H9 (cell line): ENCODE results near the gene PRDX2. TPM values are rescaled to one million over a fixed set of nuclear protein-coding genes. Genes with fewer than 3 reads are reported as not detected.

Source experiments
- DNase-seq: peaks from one replicate; pipeline ENCODE4 v3.0.0-alpha.2; 2017
- H2AFZ ChIP-seq: one replicate; pipeline ENCODE4 v1.6.1; 2013; ENCODE audit warnings: mild to moderate bottlenecking, low read length, control low read depth, moderate library complexity
- H2AK5ac ChIP-seq: 2 replicates; pipeline ENCODE4 v1.6.1; 2013; ENCODE audit warnings: low read length, control low read depth, mixed read lengths; ENCODE audit not compliant: insufficient read length
- H2BK120ac ChIP-seq: one replicate; pipeline ENCODE4 v1.6.1; 2013; ENCODE audit warnings: low read depth, mild to moderate bottlenecking, low read length, control low read depth, inconsistent platforms; ENCODE audit not compliant: poor library complexity, severe bottlenecking
- H2BK12ac ChIP-seq: 2 replicates; pipeline ENCODE4 v1.6.1; 2013; ENCODE audit warnings: low read length, control low read depth, mixed read lengths, low read depth; ENCODE audit not compliant: insufficient read length
- H2BK15ac ChIP-seq: 2 replicates; pipeline ENCODE4 v1.6.1; 2013; ENCODE audit warnings: low read depth, low read length, control low read depth
- H2BK20ac ChIP-seq: one replicate; pipeline ENCODE4 v1.6.1; 2013; ENCODE audit warnings: low read depth, mild to moderate bottlenecking, low read length, control low read depth, inconsistent platforms; ENCODE audit not compliant: poor library complexity, severe bottlenecking
- H2BK5ac ChIP-seq: 2 replicates; pipeline ENCODE4 v1.6.1; 2013; ENCODE audit warnings: low read length, control low read depth, mixed read lengths; ENCODE audit not compliant: insufficient read length
- H3K14ac ChIP-seq: 2 replicates; pipeline ENCODE4 v1.6.1; 2013; ENCODE audit warnings: low read length, control low read depth; ENCODE audit not compliant: insufficient read depth
- H3K18ac ChIP-seq: 2 replicates; pipeline ENCODE4 v1.6.1; 2013; ENCODE audit warnings: low read depth, mild to moderate bottlenecking, mixed read lengths, low read length, control low read depth; ENCODE audit not compliant: insufficient read length
- H3K23ac ChIP-seq: 2 replicates; pipeline ENCODE4 v1.6.1; 2013; ENCODE audit warnings: low read length, control low read depth, mixed read lengths, low read depth; ENCODE audit not compliant: insufficient read length
- H3K23me2 ChIP-seq: 2 replicates; pipeline ENCODE4 v1.6.1; 2013; ENCODE audit warnings: low read depth, mild to moderate bottlenecking, mixed read lengths, low read length, control low read depth; ENCODE audit not compliant: insufficient read length, poor library complexity, severe bottlenecking
- H3K27ac ChIP-seq: 2 replicates; pipeline ENCODE4 v1.5.1; 2013; ENCODE audit warnings: low read length, control low read depth, mixed read lengths, low read depth; ENCODE audit not compliant: insufficient read length
- H3K27me3 ChIP-seq: 2 replicates; pipeline ENCODE4 v1.6.1; 2013; ENCODE audit warnings: low read length, control low read depth, inconsistent platforms; ENCODE audit not compliant: insufficient read depth
- H3K4ac ChIP-seq: 2 replicates; pipeline ENCODE4 v1.6.1; 2013; ENCODE audit warnings: low read depth, mild to moderate bottlenecking, control low read depth, inconsistent platforms, low read length, moderate library complexity
- H3K4me1 ChIP-seq: 2 replicates; pipeline ENCODE4 v1.6.1; 2013; ENCODE audit warnings: low read length, control low read depth, inconsistent platforms; ENCODE audit not compliant: insufficient read depth
- H3K4me2 ChIP-seq: 2 replicates; pipeline ENCODE4 v1.6.1; 2013; ENCODE audit warnings: low read length, control low read depth, mixed read lengths; ENCODE audit not compliant: insufficient read length, insufficient read depth
- H3K56ac ChIP-seq: 2 replicates; pipeline ENCODE4 v1.6.1; 2013; ENCODE audit warnings: low read depth, mild to moderate bottlenecking, mixed read lengths, low read length, control low read depth; ENCODE audit not compliant: insufficient read length
- H3K79me1 ChIP-seq: 2 replicates; pipeline ENCODE4 v1.6.1; 2013; ENCODE audit warnings: low read depth, mild to moderate bottlenecking, moderate library complexity, low read length, control low read depth, inconsistent platforms; ENCODE audit not compliant: insufficient read depth, poor library complexity, severe bottlenecking
- H3K79me2 ChIP-seq: 2 replicates; pipeline ENCODE4 v1.6.1; 2013; ENCODE audit warnings: low read length, control low read depth, inconsistent platforms; ENCODE audit not compliant: insufficient read depth
- H3K9ac ChIP-seq: 2 replicates; pipeline ENCODE4 v1.6.1; 2013; ENCODE audit warnings: low read length, control low read depth, mixed read lengths; ENCODE audit not compliant: insufficient read length; ENCODE audit errors: extremely low read depth
- H3K9me3 ChIP-seq: one replicate; pipeline ENCODE4 v1.6.1; 2013; ENCODE audit warnings: low read depth, low read length, inconsistent platforms; ENCODE audit not compliant: control insufficient read depth
- H3T11ph ChIP-seq: one replicate; pipeline ENCODE4 v1.6.1; 2013; ENCODE audit warnings: mild to moderate bottlenecking, low read length, control low read depth, inconsistent platforms
- H4K20me1 ChIP-seq: one replicate; pipeline ENCODE4 v1.6.1; 2013; ENCODE audit not compliant: control insufficient read depth, insufficient read length, insufficient read depth
- H4K5ac ChIP-seq: 2 replicates; pipeline ENCODE4 v1.6.1; 2013; ENCODE audit warnings: low read depth, mild to moderate bottlenecking, mixed read lengths, low read length, control low read depth; ENCODE audit not compliant: insufficient read length
- H4K8ac ChIP-seq: replicated peaks from 2 replicates; pipeline ENCODE4 v1.6.1; 2013; ENCODE audit warnings: low read length, control low read depth, mixed read lengths, low read depth; ENCODE audit not compliant: insufficient read length
- H4K91ac ChIP-seq: 2 replicates; pipeline ENCODE4 v1.6.1; 2013; ENCODE audit warnings: low read depth, mild to moderate bottlenecking, moderate library complexity, mixed read lengths, low read length, control low read depth; ENCODE audit not compliant: insufficient read length
- H3K27ac Mint-ChIP-seq, 3 experiments: 2 replicates in 2 of 3; 3 replicates in 1 of 3; pipeline ENCODE4 v1.8.0; 2020 to 2021; ENCODE audit warnings: mixed read lengths in 3 of 3, mild to moderate bottlenecking in 1 of 3, moderate library complexity in 1 of 3
- H3K27me3 Mint-ChIP-seq: 2 replicates; pipeline ENCODE4 v1.8.0; 2021; ENCODE audit warnings: low read depth, mild to moderate bottlenecking, moderate library complexity, mixed read lengths
- H3K36me3 Mint-ChIP-seq, 3 experiments: 2 replicates in 2 of 3; 3 replicates in 1 of 3; pipeline ENCODE4 v1.8.0; 2020 to 2021; ENCODE audit warnings: low read depth in 3 of 3, mixed read lengths in 3 of 3; ENCODE audit not compliant: insufficient read depth in 1 of 3
- H3K4me1 Mint-ChIP-seq, 2 experiments: 2 replicates each; pipeline ENCODE4 v1.8.0; 2020; ENCODE audit warnings: mixed read lengths in 2 of 2
- H3K4me3 Mint-ChIP-seq, 2 experiments: 2 replicates in 1 of 2; 3 replicates in 1 of 2; pipeline ENCODE4 v1.8.0; 2020 to 2021; ENCODE audit warnings: mild to moderate bottlenecking in 2 of 2, mixed read lengths in 2 of 2, moderate library complexity in 1 of 2
- H3K9me3 Mint-ChIP-seq, 2 experiments: 2 replicates in 1 of 2; 3 replicates in 1 of 2; pipeline ENCODE4 v1.8.0; 2020; ENCODE audit warnings: mild to moderate bottlenecking in 2 of 2, mixed read lengths in 2 of 2, moderate library complexity in 1 of 2
- CTCF ChIP-seq: fragments of 200-600 bp; sonication (generic); conservative IDR thresholded peaks from 3 replicates; pipeline ENCODE4 v1.8.0; 2021; ENCODE audit warnings: antibody characterized with exemption, mild to moderate bottlenecking
- WGBS: extraction: QIAGEN DNeasy Blood & Tissue Kit; methylation state at CpG from one replicate; pipeline ENCODE4 v1.1.7; 2013; ENCODE audit warnings: missing lambda C conversion rate, low lambda C conversion rate, mixed read lengths; ENCODE audit not compliant: insufficient read length; ENCODE audit errors: extremely low coverage; 5-methylcytosine and 5-hydroxymethylcytosine counted together
- total RNA-seq: library from RNA; stranded (reverse); gene quantifications from 2 replicates; pipeline ENCODE4 v1.2.1, GENCODE V29; 2021

Gene PRDX2
- total RNA-seq, 1 experiment from 2014 or later = 468 TPM

- Histone ChIP-seq H3K56ac (no peak overlapping the region), H3K27me3 (no peaks in the 10 kb centered on the region), H2BK12ac (no peak overlapping the region), H2BK20ac (no peak overlapping the region), H3K18ac (no peak overlapping the region), H2AK5ac (no peak overlapping the region), H4K8ac (no peak overlapping the region), H2BK120ac (no peak overlapping the region), H2AFZ (no peak overlapping the region), H3K4me1 (no peaks in the 10 kb centered on the region; the same call in 1 of the 2 replicates), H3K23ac (no peak overlapping the region), H3K27ac (no peak overlapping the region), H4K20me1 (no peaks in the 10 kb centered on the region), H4K5ac (no peak overlapping the region), H3K23me2 (peaks cover 28% of the 10 kb centered on the region), H3K4ac (no peak overlapping the region), H3K79me1 (peaks cover 4% of the 10 kb centered on the region), H2BK15ac (no peak overlapping the region), H2BK5ac (no peak overlapping the region), H4K91ac (no peak overlapping the region), H3K9me3 (no peaks in the 10 kb centered on the region), H3K14ac (no peak overlapping the region), H3K9ac (no peak overlapping the region), H3K4me2 (peak overlapping the region; percentile 84), H3K79me2 (no peaks in the 10 kb centered on the region), H3T11ph (no peak overlapping the region)
- TF ChIP-seq CTCF = no peak
- DNase-seq = no peak
- peaks cover 6% of the 10 kb centered on the region for H3K27me3 Mint-ChIP-seq
- no peaks in the 10 kb centered on the region; a peak in 1 of 5 replicates for H3K9me3 Mint-ChIP-seq
- no CpG with 5 or more reads among the region's 22 CpGs for WGBS
- H3K36me3 Mint-ChIP-seq = peaks cover 13 to 45% (median 28%) of the 10 kb centered on the region in 3 experiments; a peak in 6 of 7 replicates
- H3K4me1 Mint-ChIP-seq = peaks cover 16 to 27% of the 10 kb centered on the region in 2 experiments
- H3K4me3 Mint-ChIP-seq = peak overlapping the region; percentile 91 to 94
- H3K27ac Mint-ChIP-seq = no peak overlapping the region; a peak in 1 of 7 replicates
Observed at GRCh38 chr19:12802267-12803106, 887 bp upstream of the PRDX2 start.
